GM12872 (cell line): ENCODE data around the gene NXPE2.
A peak's percentile ranks its signal among the peaks of the same experiment; 100 is the strongest.

Experiments used
- CTCF ChIP-seq: IDR thresholded peaks from 3 replicates; pipeline ENCODE4 v1.5.1; 2011; ENCODE audit warnings: low read depth, mild to moderate bottlenecking, low read length, moderate library complexity; ENCODE audit not compliant: insufficient read depth

NXPE2 gene

GRCh38 chr11:114713756-114714155, 35.4 kb downstream of the NXPE2 start:
- TF ChIP-seq CTCF: no peak

- TF ChIP-seq CTCF: no peak
Measured at GRCh38 chr11:114719562-114719961, 41.2 kb downstream of the NXPE2 start.

GRCh38 chr11:114724916-114725524, 46.7 kb downstream of the NXPE2 start:
- no peak for TF ChIP-seq CTCF

- no peak for TF ChIP-seq CTCF
Measured at GRCh38 chr11:114725623-114726022, 47.3 kb downstream of the NXPE2 start.

- TF ChIP-seq CTCF: no peak
Measured at GRCh38 chr11:114736806-114737205, 58.5 kb downstream of the NXPE2 start.

GRCh38 chr11:114738954-114739353, 60.6 kb downstream of the NXPE2 start:
- TF ChIP-seq CTCF: peak; percentile 90

GRCh38 chr11:114745150-114745671, 66.9 kb downstream of the NXPE2 start:
- no peak for TF ChIP-seq CTCF
